GM13977 (cell line): ENCODE results near the gene DNAJC5.

Source experiments
- DNase-seq: peaks from one replicate; pipeline ENCODE4 v3.0.0; 2012; ENCODE audit warnings: low spot score
- CTCF ChIP-seq: IDR thresholded peaks from 2 replicates; pipeline ENCODE4 v1.5.1; 2012; ENCODE audit warnings: mild to moderate bottlenecking, control low read depth; ENCODE audit not compliant: insufficient read depth; ENCODE audit errors: extremely low read depth, missing control alignments
- in situ Hi-C: fragments of 300-500 bp; cut with MboI; formaldehyde crosslinking; loops from one replicate; pipeline ENCODE4 v1.12.0; 2022; ENCODE audit warnings: low sequenced_read_pairs, low pct_unique_long_range_greater_than_20kb, mixed read lengths, inconsistent platforms; ENCODE audit not compliant: unreplicated experiment

Gene DNAJC5

GRCh38 chr20:63964412-63964811, 69.5 kb downstream of the DNAJC5 start:
- in situ Hi-C loops: no loop called here
- no peak for DNase-seq
- TF ChIP-seq CTCF: no peak

- DNase-seq: no peak
Observed at GRCh38 chr20:63966172-63966943, 71.4 kb downstream of the DNAJC5 start.

DNA sequence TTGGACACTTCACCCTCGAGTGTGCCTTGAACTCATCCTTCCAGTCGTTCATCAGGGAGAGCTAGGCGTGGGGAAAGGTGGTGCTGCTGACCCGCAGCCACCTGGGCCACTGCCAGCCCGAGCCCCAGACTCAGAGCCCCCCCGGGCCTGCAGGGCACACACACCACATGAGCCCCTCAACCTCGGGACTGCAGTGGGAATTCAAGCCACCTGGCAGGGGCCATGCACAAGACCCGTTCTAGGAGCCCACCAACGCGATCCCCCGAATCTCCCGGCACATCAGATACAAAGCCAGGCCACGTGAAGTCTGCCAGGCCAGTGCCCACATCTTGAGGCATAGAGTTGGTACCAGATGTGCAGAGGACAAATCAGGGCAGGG, 72.0 kb downstream of the DNAJC5 start:
- TF ChIP-seq CTCF: no peak
- in situ Hi-C loops: no loop called here
- DNase-seq: no peak

More at GRCh38 chr20:63966172-63966943, 71.4 kb downstream of the DNAJC5 start:
- TF ChIP-seq CTCF: no peak
- in situ Hi-C loops: no loop called here

DNA sequence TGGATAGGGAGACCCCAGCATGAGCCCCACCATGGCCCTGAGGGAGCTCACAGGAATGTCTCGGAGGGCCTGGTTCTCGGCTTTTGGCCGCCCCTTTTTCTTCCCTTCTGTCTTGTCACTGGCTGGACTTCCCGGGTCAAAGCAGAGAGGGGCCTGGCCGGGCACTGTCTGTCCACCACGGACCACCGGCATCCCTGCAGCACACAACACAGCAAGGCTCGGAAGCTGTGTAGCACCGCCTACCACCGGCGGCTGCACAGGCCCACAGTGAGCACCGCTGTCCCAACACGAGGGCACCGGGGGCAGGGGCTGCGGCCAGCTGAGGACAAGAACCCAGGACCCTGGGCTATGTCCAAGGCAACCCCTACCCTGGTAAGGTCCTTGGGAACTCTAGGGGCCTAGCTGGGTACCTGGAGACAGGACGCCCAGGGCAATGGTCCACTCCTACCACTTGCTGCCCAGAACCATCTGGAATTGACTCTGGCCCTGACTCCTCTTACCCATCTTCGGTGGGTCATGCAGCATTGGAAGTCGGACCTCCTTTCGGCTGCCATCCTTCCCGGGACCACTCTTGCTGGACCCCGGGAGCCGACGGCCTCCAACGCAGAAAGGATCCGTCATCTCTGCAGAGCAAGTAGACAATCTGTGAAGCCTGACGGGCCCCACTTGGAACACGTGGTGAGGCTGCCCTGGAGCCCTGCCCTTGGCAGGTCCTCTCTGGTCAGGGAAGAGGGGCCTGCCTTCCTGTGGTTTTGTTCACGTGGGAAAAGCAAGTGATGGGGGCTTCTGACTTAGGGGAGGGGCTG, 72.6 kb downstream of the DNAJC5 start:
- in situ Hi-C loops: no loop called here
- DNase-seq: no peak
- no peak for TF ChIP-seq CTCF

- in situ Hi-C loops: no loop called here
- TF ChIP-seq CTCF: no peak
- no peak for DNase-seq
Observed at GRCh38 chr20:63968136-63968927, 73.4 kb downstream of the DNAJC5 start.

DNA sequence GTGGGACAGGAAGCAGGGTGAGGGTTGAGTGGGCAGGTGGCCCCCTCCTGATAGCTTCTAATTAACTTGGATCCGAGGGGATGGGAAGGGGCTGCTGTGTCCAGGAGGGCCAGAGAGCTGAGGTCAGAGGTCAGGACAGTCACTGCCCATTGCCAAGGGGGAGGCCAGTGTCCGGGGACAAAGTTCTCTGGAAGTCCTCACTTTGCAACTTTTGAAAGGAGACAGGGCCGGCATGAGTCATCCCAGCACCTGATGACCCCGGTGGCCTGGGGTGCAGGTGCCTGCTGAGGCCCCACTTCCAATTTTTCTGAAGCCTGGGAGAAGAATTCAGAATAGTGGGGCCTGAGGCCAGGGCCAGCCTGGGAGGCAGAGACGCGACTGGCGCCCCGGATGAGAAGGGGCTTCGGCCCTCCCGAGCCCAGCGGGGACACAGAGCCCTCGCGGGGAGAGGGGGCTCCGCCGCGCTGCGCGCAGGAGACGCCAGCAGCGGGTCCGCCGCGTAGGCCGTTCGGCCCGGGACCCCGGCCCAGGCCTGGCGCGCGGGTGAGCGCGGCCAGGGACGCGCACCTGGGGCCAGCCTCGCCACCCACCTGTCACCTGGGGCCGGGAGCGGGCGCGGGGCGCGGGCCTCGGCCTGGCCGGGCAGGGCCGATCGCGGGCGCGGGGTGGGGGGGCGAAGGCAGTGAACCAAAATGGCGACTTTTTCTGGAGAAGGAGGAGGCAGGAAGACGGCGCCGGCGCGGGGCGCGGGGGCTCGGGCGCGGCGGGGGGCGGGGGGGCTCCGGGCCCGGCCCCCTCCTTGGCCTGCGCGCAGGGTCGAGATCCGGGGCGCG, 74.2 kb downstream of the DNAJC5 start:
- DNase-seq: peak; percentile 71
- in situ Hi-C loops: no loop called here
- no peak for TF ChIP-seq CTCF
